K562 (cell line): Measurements from ENCODE around the gene GOLPH3. TPM values are rescaled to one million over a fixed set of nuclear protein-coding genes. Genes with fewer than 3 reads are reported as not detected.

ENCODE experiments used
- ATAC-seq: fragments of 200-7000 bp; cut with Tn5 transposase; 3 replicates; pipeline ENCODE4 v1.9.1; 2020; ENCODE audit warnings: moderate library complexity
- BruUV-seq: library from RNA; stranded (reverse); fragments of 400-500 nt; replicated peaks from 2 replicates; lab custom pipeline; 2021; lab: Mats Ljungman, UMichigan
- CTCF ChIA-PET: fragments of 300-600 bp; formaldehyde crosslinking; extraction: SDS; loops from one replicate; lab custom pipeline; 2021; ENCODE audit warnings: low intra/inter-chr PET ratio; lab: Yijun Ruan, JAX
- POLR2A ChIA-PET: fragments of 300-600, 350-650 bp; sonication (Branson Sonifier 250); formaldehyde crosslinking; extraction: SDS; loops from one replicate; lab custom pipeline; 2021; ENCODE audit warnings: antibody characterized with exemption, inconsistent platforms; lab: Yijun Ruan, JAX
- DNase-seq, 4 experiments: peaks; one replicate each; pipeline versions ENCODE4 v3.0.0 to v3.0.0-alpha.2; 2011 to 2018; ENCODE audit warnings: low spot score in 3 of 4, mixed read lengths in 3 of 4; ENCODE audit errors: extremely low read depth in 1 of 4
- FAIRE-seq: peaks from 2 replicates; lab custom pipeline; 2011; peaks lifted over from hg19 to GRCh38; lab: Jason Lieb, UNC
- H2AFZ ChIP-seq: 2 replicates; pipeline ENCODE4 v1.6.0; 2011; ENCODE audit warnings: low read depth, low read length, control low read depth, inconsistent platforms
- H3K27ac ChIP-seq: fragments of 200-600 bp; 3 replicates; pipeline ENCODE4 v1.8.0; 2011; ENCODE audit warnings: low read depth, mild to moderate bottlenecking, control low read depth, inconsistent platforms, low read length, moderate library complexity, mixed read lengths; ENCODE audit errors: extremely low read depth
- H3K27me3 ChIP-seq, 2 experiments: fragments of 300-600 bp in 1 of 2; 2 replicates in 1 of 2; 3 replicates in 1 of 2; pipeline versions ENCODE4 v1.6.0 to v1.8.0; 2011; ENCODE audit warnings: inconsistent platforms in 2 of 2, low read length in 2 of 2, mild to moderate bottlenecking in 1 of 2, mixed read lengths in 1 of 2, moderate library complexity in 1 of 2; ENCODE audit not compliant: control insufficient read depth in 2 of 2, insufficient read depth in 2 of 2
- H3K36me3 ChIP-seq: fragments of 300-600 bp; 3 replicates; pipeline ENCODE4 v1.8.0; 2011; ENCODE audit warnings: mild to moderate bottlenecking, low read length, inconsistent platforms; ENCODE audit not compliant: control insufficient read depth, insufficient read depth
- H3K4me1 ChIP-seq, 2 experiments: fragments of 200-600 bp in 1 of 2; replicated peaks in 1 of 2; 2 replicates in 1 of 2; 3 replicates in 1 of 2; pipeline versions ENCODE4 v1.5.1 to v1.8.0; 2011; ENCODE audit warnings: inconsistent platforms in 2 of 2, low read length in 2 of 2, mild to moderate bottlenecking in 1 of 2, mixed read lengths in 1 of 2, moderate library complexity in 1 of 2; ENCODE audit not compliant: control insufficient read depth in 2 of 2, insufficient read depth in 2 of 2
- H3K4me2 ChIP-seq: 2 replicates; pipeline ENCODE4 v1.6.1; 2011; ENCODE audit warnings: low read length, control low read depth, inconsistent platforms, mixed read lengths; ENCODE audit not compliant: insufficient read depth
- H3K4me3 ChIP-seq: fragments of 200-600 bp; sonication (generic), shearing (Covaris generic); 2 replicates; pipeline ENCODE4 v1.5.1; 2016; ENCODE audit warnings: control low read depth, inconsistent platforms
- H3K79me2 ChIP-seq: fragments of 200-600 bp; 3 replicates; pipeline ENCODE4 v1.8.0; 2011; ENCODE audit warnings: low read length, inconsistent platforms; ENCODE audit not compliant: control insufficient read depth, insufficient read depth
- H3K9ac ChIP-seq, 2 experiments: 2 replicates each; pipeline versions ENCODE4 v1.6.0 to v1.6.1; 2011; ENCODE audit warnings: low read depth in 2 of 2, low read length in 2 of 2, control low read depth in 1 of 2, inconsistent platforms in 1 of 2, mild to moderate bottlenecking in 1 of 2, mixed read lengths in 1 of 2; ENCODE audit not compliant: insufficient read depth in 1 of 2
- H3K9me1 ChIP-seq: one replicate; pipeline ENCODE4 v1.6.0; 2011; ENCODE audit warnings: inconsistent platforms, mild to moderate bottlenecking, low read length, moderate library complexity; ENCODE audit not compliant: control insufficient read depth, insufficient read depth
- H3K9me3 ChIP-seq: replicated peaks from 2 replicates; pipeline ENCODE4 v1.5.1; 2011; ENCODE audit warnings: low read depth, low read length, inconsistent platforms; ENCODE audit not compliant: control insufficient read depth, insufficient read depth
- H4K20me1 ChIP-seq: replicated peaks from 2 replicates; pipeline ENCODE4 v1.6.1; 2011; ENCODE audit warnings: low read length, inconsistent platforms, mixed read lengths; ENCODE audit not compliant: control insufficient read depth, insufficient read depth
- ADNP ChIP-seq: fragments of 200-800 bp; sonication (Bioruptor generic); IDR thresholded peaks from 2 replicates; pipeline ENCODE4 v1.6.1; 2016; ENCODE audit warnings: missing genetic modification characterization, missing compliant biosample characterization
- EP400 ChIP-seq: fragments of 450-650 bp; IDR thresholded peaks from 2 replicates; pipeline ENCODE4 v1.6.1; 2017; ENCODE audit warnings: antibody characterized with exemption, mild to moderate bottlenecking, moderate library complexity
- HDAC6 ChIP-seq: IDR thresholded peaks from 2 replicates; pipeline ENCODE4 v1.6.1; 2012; ENCODE audit warnings: low read depth, mild to moderate bottlenecking, control low read depth, inconsistent platforms, low read length, moderate library complexity
- KLF16 ChIP-seq: IDR thresholded peaks from 2 replicates; pipeline ENCODE4 v1.6.1; 2016; ENCODE audit warnings: antibody characterized with exemption
- PCBP1 ChIP-seq: fragments of 200-400 bp; formaldehyde crosslinking; IDR thresholded peaks from 2 replicates; pipeline ENCODE4 v1.6.1; 2018; ENCODE audit warnings: mild to moderate bottlenecking, low read depth, low read length; ENCODE audit not compliant: poor library complexity, severe bottlenecking
- TAF7 ChIP-seq: fragments of 450-650 bp; IDR thresholded peaks from 2 replicates; pipeline ENCODE4 v1.6.1; 2016; ENCODE audit warnings: missing genetic modification characterization, missing compliant biosample characterization
- TARDBP ChIP-seq: fragments of 450-650 bp; IDR thresholded peaks from 2 replicates; pipeline ENCODE4 v1.6.1; 2016
- TCF3 ChIP-seq: sonication (generic); formaldehyde crosslinking; IDR thresholded peaks from 2 replicates; pipeline ENCODE4 v1.4.0; 2020; ENCODE audit warnings: mild to moderate bottlenecking, missing genetic modification reagents
- THRAP3 ChIP-seq: fragments of 450-650 bp; IDR thresholded peaks from 2 replicates; pipeline ENCODE4 v1.6.1; 2016; ENCODE audit warnings: mild to moderate bottlenecking, inconsistent platforms, borderline replicate concordance
- ZBTB33 ChIP-seq: sonication (generic); formaldehyde crosslinking; IDR thresholded peaks from 2 replicates; pipeline ENCODE4 v1.8.1; 2023; ENCODE audit warnings: mild to moderate bottlenecking, missing genetic modification reagents
- ZNF589 ChIP-seq: fragments of 200-800 bp; sonication (Bioruptor generic); IDR thresholded peaks from 2 replicates; pipeline ENCODE4 v1.6.1; 2016; ENCODE audit warnings: low read depth, missing genetic modification characterization, missing compliant biosample characterization
- ZNF76 ChIP-seq: fragments of 250-450 bp; sonication (Bioruptor Pico); IDR thresholded peaks from 2 replicates; pipeline ENCODE4 v1.4.0; 2020; ENCODE audit warnings: mild to moderate bottlenecking, moderate library complexity, borderline replicate concordance
- WGBS: fragments of 100-300 bp; shearing (Covaris generic); methylation state at CpG from one replicate; pipeline ENCODE4 v1.1.6; 2016; ENCODE audit warnings: low coverage, mixed read lengths; ENCODE audit not compliant: insufficient coverage; ENCODE audit errors: missing lambda C conversion rate; 5-methylcytosine and 5-hydroxymethylcytosine counted together
- in situ Hi-C: fragments of 300-500 bp; cut with MboI; formaldehyde crosslinking; loops from 4 replicates; pipeline ENCODE4 v1.15.0; 2018; ENCODE audit warnings: inconsistent platforms, mixed read lengths
- intact Hi-C: fragments of 100-400 bp; cut with micrococcal nuclease; formaldehyde crosslinking; loops from 2 replicates; pipeline ENCODE4 v1.14.2; 2022
- polyA plus RNA-seq, 8 experiments: library from polyadenylated mRNA; depleted of rRNA in 4 of 8; stranded (reverse) in 5 of 8; unstranded in 3 of 8; fragments of >200 nt; fragmentation: Nextera tagmentation in 2 of 8; fragmentation: Illumina TruSeq in 1 of 8; extraction: Ambion mirVana in 2 of 8; extraction: Trizol in 1 of 8; gene quantifications; 2 replicates each; pipeline versions ENCODE4 v1.2.1 to v1.2.3, GENCODE V29; 2011 to 2014; ENCODE audit warnings: inconsistent platforms in 1 of 8, missing spikeins in 1 of 8
- total RNA-seq, 7 experiments: library from RNA; depleted of rRNA in 6 of 7; stranded (reverse); fragments of >200 nt in 6 of 7; fragmentation: Illumina TruSeq in 2 of 7; extraction: Trizol in 2 of 7; gene quantifications; 2 replicates each; pipeline versions ENCODE4 v1.2.1 to v1.2.3, GENCODE V29; 2011 to 2021; ENCODE audit warnings: low replicate concordance in 1 of 7
- TF ChIP-seq, protein P1 (sequence below): fragments of 150-350 bp; IDR thresholded peaks from 2 replicates; pipeline ENCODE4 v1.6.1; 2014; ENCODE audit warnings: low read depth, mild to moderate bottlenecking, low read length, borderline replicate concordance

Gene GOLPH3
- total and polyA plus RNA-seq, 9 of the 15 experiments (the other 6 are each of a cell fraction or from before 2014, with no cell fraction given), result 18.8 to 94.6 (median 55.1) TPM

DNA sequence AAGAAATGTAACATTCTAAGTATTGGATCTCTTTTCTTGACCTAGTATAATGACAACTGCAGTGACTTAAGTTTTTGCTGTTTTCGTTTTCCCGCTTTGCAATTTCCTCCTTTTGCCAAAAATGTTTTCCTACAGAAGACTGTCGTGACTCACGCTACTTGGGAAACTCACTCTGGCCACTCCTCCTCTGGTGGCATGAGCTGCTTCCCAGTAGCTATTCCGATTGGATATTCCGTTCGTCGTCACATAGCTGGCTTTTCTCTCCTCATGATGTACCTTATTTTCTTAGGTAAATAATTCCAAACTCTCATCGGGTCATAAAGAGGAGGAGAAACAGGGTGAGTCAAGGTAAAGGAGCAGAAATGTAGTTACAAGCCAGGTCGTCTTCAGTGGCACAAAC is 64.9 kb downstream of the GOLPH3 start (continued):
- TF ChIP-seq ZBTB33 (CRISPR knock-in tag), result no peak
- TF ChIP-seq ADNP, result no peak

- no peak overlapping the region for H3K9ac ChIP-seq
These were observed 66.0 kb downstream of the GOLPH3 start for GRCh38 chr5:32108167-32108566.

More at GRCh38 chr5:32108167-32108566, 66.0 kb downstream of the GOLPH3 start:
- in situ Hi-C loops, result no loop called here
- H3K9me1 ChIP-seq, result no peaks in the 10 kb centered on the region
- no peak for ATAC-seq
- 85% methylated on average over 4 of the region's 4 CpGs for WGBS
- H4K20me1 ChIP-seq, result no peaks in the 10 kb centered on the region
- H3K4me2 ChIP-seq, result no peak overlapping the region
- H3K4me1 ChIP-seq, result no peaks in the 10 kb centered on the region
- no peak overlapping the region for H3K27ac ChIP-seq
- intact Hi-C loops, result no loop called here
- no peaks in the 10 kb centered on the region for H3K9me3 ChIP-seq
- BruUV-seq, result no TSS peak
- peaks cover 78% of the 10 kb centered on the region for H3K36me3 ChIP-seq
- no peak overlapping the region for H3K4me3 ChIP-seq
- TF ChIP-seq EP400 (no peak), ZNF76 (CRISPR knock-in tag) (no peak), TAF7 (tag) (no peak), KLF16 (no peak), ZNF589 (CRISPR knock-in tag) (no peak), THRAP3 (no peak), TCF3 (CRISPR knock-in tag) (no peak), PCBP1 (no peak), TARDBP (no peak), HDAC6 (no peak)
- TF ChIP-seq, protein P1, sequence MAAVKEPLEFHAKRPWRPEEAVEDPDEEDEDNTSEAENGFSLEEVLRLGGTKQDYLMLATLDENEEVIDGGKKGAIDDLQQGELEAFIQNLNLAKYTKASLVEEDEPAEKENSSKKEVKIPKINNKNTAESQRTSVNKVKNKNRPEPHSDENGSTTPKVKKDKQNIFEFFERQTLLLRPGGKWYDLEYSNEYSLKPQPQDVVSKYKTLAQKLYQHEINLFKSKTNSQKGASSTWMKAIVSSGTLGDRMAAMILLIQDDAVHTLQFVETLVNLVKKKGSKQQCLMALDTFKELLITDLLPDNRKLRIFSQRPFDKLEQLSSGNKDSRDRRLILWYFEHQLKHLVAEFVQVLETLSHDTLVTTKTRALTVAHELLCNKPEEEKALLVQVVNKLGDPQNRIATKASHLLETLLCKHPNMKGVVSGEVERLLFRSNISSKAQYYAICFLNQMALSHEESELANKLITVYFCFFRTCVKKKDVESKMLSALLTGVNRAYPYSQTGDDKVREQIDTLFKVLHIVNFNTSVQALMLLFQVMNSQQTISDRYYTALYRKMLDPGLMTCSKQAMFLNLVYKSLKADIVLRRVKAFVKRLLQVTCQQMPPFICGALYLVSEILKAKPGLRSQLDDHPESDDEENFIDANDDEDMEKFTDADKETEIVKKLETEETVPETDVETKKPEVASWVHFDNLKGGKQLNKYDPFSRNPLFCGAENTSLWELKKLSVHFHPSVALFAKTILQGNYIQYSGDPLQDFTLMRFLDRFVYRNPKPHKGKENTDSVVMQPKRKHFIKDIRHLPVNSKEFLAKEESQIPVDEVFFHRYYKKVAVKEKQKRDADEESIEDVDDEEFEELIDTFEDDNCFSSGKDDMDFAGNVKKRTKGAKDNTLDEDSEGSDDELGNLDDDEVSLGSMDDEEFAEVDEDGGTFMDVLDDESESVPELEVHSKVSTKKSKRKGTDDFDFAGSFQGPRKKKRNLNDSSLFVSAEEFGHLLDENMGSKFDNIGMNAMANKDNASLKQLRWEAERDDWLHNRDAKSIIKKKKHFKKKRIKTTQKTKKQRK, result no peak
- no peaks in the 10 kb centered on the region for H3K27me3 ChIP-seq
- ChIA-PET POLR2A (interaction anchor here (0.5 to 1.5 kb wide), 3 partner anchors 15 to 154 kb away, joined by 3 read pairs; no protein-coding TSS in a partner anchor), CTCF (no interaction called here)
- no peak for DNase-seq
- peaks cover 4% of the 10 kb centered on the region; the same call in 1 of the 3 replicates for H3K79me2 ChIP-seq
- FAIRE-seq, result no peak
- no peak overlapping the region for H2AFZ ChIP-seq
